Psoas muscle (tissue), 8 donors: ENCODE data around the gene OXER1. TPM values are rescaled to one million over a fixed set of nuclear protein-coding genes. Genes with fewer than 3 reads are reported as not detected.

ENCODE experiments used
- ATAC-seq, 4 donors: fragments of 200-7000 bp; cut with Tn5 transposase; one replicate each; pipeline ENCODE4 v1.9.1; 2020; ENCODE audit warnings: moderate library complexity in 3 of 4, mild to moderate bottlenecking in 2 of 4
- DNase-seq, 2 donors: peaks; one replicate each; pipeline ENCODE4 v3.0.0-alpha.2; 2020
- H3K27ac ChIP-seq: fragments of 200-600 bp; one replicate; pipeline ENCODE4 v1.8.0; 2022
- H3K27me3 ChIP-seq, 3 donors: fragments of 200-600 bp in 1 of 3; one replicate each; pipeline versions ENCODE4 v1.6.1 to v1.8.0; 2013 to 2022; ENCODE audit warnings: low read length in 2 of 3, mild to moderate bottlenecking in 2 of 3, moderate library complexity in 1 of 3; ENCODE audit not compliant: insufficient read depth in 3 of 3
- H3K36me3 ChIP-seq, 2 donors: fragments of 200-600 bp in 1 of 2; one replicate each; pipeline versions ENCODE4 v1.6.1 to v1.8.0; 2013 to 2022; ENCODE audit warnings: low read depth in 1 of 2, mild to moderate bottlenecking in 1 of 2, moderate library complexity in 1 of 2; ENCODE audit not compliant: insufficient read depth in 1 of 2
- H3K4me1 ChIP-seq: fragments of 200-600 bp; one replicate; pipeline ENCODE4 v1.8.0; 2022
- H3K4me3 ChIP-seq: fragments of 200-600 bp; one replicate; pipeline ENCODE4 v1.8.0; 2022; ENCODE audit warnings: mild to moderate bottlenecking
- H3K9me3 ChIP-seq: fragments of 200-600 bp; one replicate; pipeline ENCODE4 v1.8.0; 2022
- WGBS, 3 donors: extraction: QIAGEN DNeasy Blood & Tissue Kit; methylation state at CpG; one replicate each; pipeline versions ENCODE4 v1.1.6 to v1.1.7; 2013; 5-methylcytosine and 5-hydroxymethylcytosine counted together
- intact Hi-C, 2 donors: fragments of 100-400 bp; cut with DNase I; formaldehyde crosslinking; loops; one replicate each; pipeline versions ENCODE4 v1.11.0 to v1.14.2; 2022
- polyA plus RNA-seq, 3 donors: library from polyadenylated mRNA; stranded (reverse); fragments of 200-250 nt; gene quantifications; one replicate each; pipeline ENCODE4 v1.2.3, GENCODE V29; 2013
- total RNA-seq, 4 donors: library from RNA; stranded (reverse); fragmentation: NEBNext Ultra II Directional in 2 of 4; extraction: Animal tissue kit (Norgen Biotek cat#: 25700) in 2 of 4; gene quantifications; one replicate each; pipeline versions ENCODE4 v1.2.1 to v1.2.4, GENCODE V29; 2021 to 2023
- TF ChIP-seq, protein P1 (sequence below): fragments of 200-600 bp; IDR thresholded peaks from one replicate; pipeline ENCODE4 v1.8.0; 2022; ENCODE audit warnings: antibody characterized with exemption
- donor health status: healthy with polysubstance abuse.
- donor health status: DM: no; HTN: no; CAD: no; lungs with moderate emphysema.
- donor health status: Bipolar disorder and iron deficiency.
- donor health status: healthy.
- donor health status: DM: yes; HTN: yes; CAD: no.
- donor health status: DM: no; HTN: no; CAD: no.
- donor health status: DM: no; HTN: no; CAD: no.
- donor health status: DM: yes; HTN: yes; CAD: no.

Gene OXER1
- total and polyA plus RNA-seq, 7 donors: 0.04 to 1.2 (median 0.20) TPM

- ATAC-seq (peak; percentile 77 to 90 (median 88)), DNase-seq (no peak)
- no peaks in the 10 kb centered on the region for H3K36me3 ChIP-seq
- no peaks in the 10 kb centered on the region for H3K27me3 ChIP-seq
- intact Hi-C loops: loop anchor here in 1 of 2 donors (5.0 kb wide), 1 partner anchor 47 kb away; no protein-coding TSS in a partner anchor
- no peak overlapping the region for H3K4me3 ChIP-seq
- H3K4me1 ChIP-seq: peaks cover 13% of the 10 kb centered on the region
- H3K9me3 ChIP-seq: no peaks in the 10 kb centered on the region
- peak overlapping the region; percentile 77 for H3K27ac ChIP-seq
- TF ChIP-seq, protein P1, sequence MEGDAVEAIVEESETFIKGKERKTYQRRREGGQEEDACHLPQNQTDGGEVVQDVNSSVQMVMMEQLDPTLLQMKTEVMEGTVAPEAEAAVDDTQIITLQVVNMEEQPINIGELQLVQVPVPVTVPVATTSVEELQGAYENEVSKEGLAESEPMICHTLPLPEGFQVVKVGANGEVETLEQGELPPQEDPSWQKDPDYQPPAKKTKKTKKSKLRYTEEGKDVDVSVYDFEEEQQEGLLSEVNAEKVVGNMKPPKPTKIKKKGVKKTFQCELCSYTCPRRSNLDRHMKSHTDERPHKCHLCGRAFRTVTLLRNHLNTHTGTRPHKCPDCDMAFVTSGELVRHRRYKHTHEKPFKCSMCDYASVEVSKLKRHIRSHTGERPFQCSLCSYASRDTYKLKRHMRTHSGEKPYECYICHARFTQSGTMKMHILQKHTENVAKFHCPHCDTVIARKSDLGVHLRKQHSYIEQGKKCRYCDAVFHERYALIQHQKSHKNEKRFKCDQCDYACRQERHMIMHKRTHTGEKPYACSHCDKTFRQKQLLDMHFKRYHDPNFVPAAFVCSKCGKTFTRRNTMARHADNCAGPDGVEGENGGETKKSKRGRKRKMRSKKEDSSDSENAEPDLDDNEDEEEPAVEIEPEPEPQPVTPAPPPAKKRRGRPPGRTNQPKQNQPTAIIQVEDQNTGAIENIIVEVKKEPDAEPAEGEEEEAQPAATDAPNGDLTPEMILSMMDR: no peak
- WGBS, 3 donors: 22 to 41% (median 30%) methylated on average over 3 of the region's 3 CpGs
Observed at GRCh38 chr2:42804338-42804737, 40.4 kb upstream of the OXER1 start.

DNA sequence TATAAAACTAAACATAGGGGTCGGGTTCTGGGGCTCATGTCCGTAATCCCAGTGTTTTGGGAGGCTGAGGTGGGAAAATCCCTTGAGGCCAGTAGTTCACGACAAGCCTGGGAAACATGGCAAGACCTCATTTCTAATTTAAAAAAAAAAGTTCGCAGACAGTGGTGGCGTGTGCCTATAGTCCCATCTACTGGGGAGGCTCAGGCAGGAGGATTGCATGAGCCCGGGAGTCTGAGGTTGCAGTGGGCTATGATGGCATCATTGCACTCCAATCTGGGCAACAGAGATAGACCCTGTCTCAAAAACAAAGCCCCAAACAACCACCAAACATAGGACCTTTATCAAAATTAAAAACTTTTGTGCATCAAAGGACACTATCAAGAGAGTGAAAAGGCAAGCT lies 38.2 kb upstream of the OXER1 start:
- TF ChIP-seq, protein P1: no peak
- 84 to 89% (median 89%) methylated on average over 6 of the region's 6 CpGs for WGBS, 3 donors
- intact Hi-C loops: loop anchor here in 1 of 2 donors (5.0 kb wide), 1 partner anchor 45 kb away; no protein-coding TSS in a partner anchor

GRCh38 chr2:42801381-42801780 lies 37.4 kb upstream of the OXER1 start:
- TF ChIP-seq, protein P1: no peak
- no peak for ATAC-seq
- Histone ChIP-seq H3K36me3 (no peaks in the 10 kb centered on the region), H3K9me3 (no peaks in the 10 kb centered on the region), H3K4me1 (peaks cover 13% of the 10 kb centered on the region), H3K27ac (no peak overlapping the region), H3K27me3 (no peaks in the 10 kb centered on the region), H3K4me3 (no peak overlapping the region)
- intact Hi-C loops: loop anchor here in 1 of 2 donors (5.0 kb wide), 1 partner anchor 44 kb away; no protein-coding TSS in a partner anchor
- 32 to 48% (median 33%) methylated on average over 4 of the region's 4 CpGs for WGBS, 3 donors
- no peak for DNase-seq

More for the DNA sequence above, 38.2 kb upstream of the OXER1 start:
- H3K27ac ChIP-seq: no peak overlapping the region
- ATAC-seq: no peak
- no peaks in the 10 kb centered on the region for H3K9me3 ChIP-seq
- no peak for DNase-seq
- no peaks in the 10 kb centered on the region for H3K36me3 ChIP-seq
- peaks cover 13% of the 10 kb centered on the region for H3K4me1 ChIP-seq
- H3K27me3 ChIP-seq: no peaks in the 10 kb centered on the region
- no peak overlapping the region for H3K4me3 ChIP-seq

DNA sequence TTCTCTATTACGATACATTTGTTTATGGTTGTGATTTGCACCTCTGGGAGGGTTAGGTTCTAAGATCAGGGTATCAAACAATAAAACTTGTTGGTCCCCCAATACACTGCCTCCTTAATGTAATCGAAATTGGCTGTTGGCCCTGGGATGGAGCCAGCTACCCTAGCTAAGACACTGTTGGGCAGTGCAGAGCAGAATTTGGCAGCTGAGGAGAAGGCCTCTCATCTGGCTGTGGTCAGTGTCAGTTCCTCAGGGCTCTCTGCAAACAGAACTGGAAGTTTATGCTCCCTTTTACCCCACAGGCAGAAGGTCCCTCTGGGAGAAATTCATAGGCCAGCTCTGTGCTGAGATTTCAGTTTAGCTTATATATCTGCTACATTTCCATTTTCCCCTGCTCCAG lies 37.0 kb upstream of the OXER1 start:
- Histone ChIP-seq H3K27ac (no peak overlapping the region), H3K36me3 (no peaks in the 10 kb centered on the region), H3K27me3 (no peaks in the 10 kb centered on the region), H3K4me1 (peaks cover 13% of the 10 kb centered on the region), H3K9me3 (no peaks in the 10 kb centered on the region), H3K4me3 (no peak overlapping the region)
- DNase-seq (no peak), ATAC-seq (no peak)
- intact Hi-C loops: loop anchor here in 1 of 2 donors (5.0 kb wide), 1 partner anchor 44 kb away; no protein-coding TSS in a partner anchor
- TF ChIP-seq, protein P1: no peak
- WGBS, 3 donors: 55 to 59% (median 57%) methylated on average over 2 of the region's 2 CpGs

DNA sequence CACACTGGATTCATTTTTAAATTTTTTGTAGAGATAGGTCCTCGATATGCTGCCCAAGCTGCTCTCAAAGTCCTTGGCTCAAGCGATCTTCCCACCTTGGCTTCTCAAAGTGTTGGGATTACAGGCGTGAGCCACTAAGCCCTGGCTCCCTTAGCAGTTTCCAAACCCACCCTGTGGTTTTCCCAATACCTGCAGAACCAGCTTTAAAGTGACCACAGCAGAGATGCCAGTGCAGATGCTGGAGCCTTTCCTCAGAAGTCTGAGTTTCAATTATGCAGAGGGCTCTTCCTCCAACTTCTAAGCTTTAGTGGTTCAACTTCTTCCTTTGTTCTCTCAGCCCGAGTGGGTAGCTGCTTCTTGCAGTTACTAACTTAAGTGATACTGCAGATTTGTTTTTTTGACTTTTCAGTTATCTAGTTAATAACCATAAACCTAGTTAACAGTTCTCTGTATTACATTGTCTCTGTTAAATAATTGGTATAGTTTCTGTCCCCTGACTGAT lies 36.6 kb upstream of the OXER1 start:
- ATAC-seq: no peak
- Histone ChIP-seq H3K27ac (no peak overlapping the region), H3K9me3 (no peaks in the 10 kb centered on the region), H3K4me3 (no peak overlapping the region), H3K27me3 (no peaks in the 10 kb centered on the region), H3K4me1 (peaks cover 13% of the 10 kb centered on the region), H3K36me3 (no peaks in the 10 kb centered on the region)
- WGBS, 3 donors: 87 to 93% (median 91%) methylated on average over 4 of the region's 4 CpGs
- TF ChIP-seq, protein P1: no peak
- no peak for DNase-seq
- intact Hi-C loops: loop anchor here in 1 of 2 donors (5.0 kb wide), 1 partner anchor 43 kb away; no protein-coding TSS in a partner anchor
